ENCODE measurements around the gene ATP6V0D1.
"Not testable (repeated sequence)": the region's sequence is repeated elsewhere in the genome, so short reads cannot be mapped to it uniquely, and the experiment has no call there.

Gene ATP6V0D1

DNA sequence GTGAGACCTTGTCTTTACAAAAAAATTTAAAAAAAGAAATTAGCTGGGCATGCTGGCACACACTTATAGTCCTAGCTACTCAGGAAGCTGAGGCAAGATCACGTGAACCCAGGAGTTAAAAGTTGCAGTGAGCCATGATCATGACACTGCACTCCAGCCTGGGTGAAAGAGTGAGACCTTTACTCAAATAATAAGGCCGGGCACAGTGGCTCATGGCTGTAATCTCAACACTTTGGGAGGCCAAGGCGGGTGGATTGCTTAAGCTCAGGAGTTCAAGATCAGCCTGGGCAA is 36.1 kb upstream of the ATP6V0D1 start:
- TF ChIP-seq, protein P1, sequence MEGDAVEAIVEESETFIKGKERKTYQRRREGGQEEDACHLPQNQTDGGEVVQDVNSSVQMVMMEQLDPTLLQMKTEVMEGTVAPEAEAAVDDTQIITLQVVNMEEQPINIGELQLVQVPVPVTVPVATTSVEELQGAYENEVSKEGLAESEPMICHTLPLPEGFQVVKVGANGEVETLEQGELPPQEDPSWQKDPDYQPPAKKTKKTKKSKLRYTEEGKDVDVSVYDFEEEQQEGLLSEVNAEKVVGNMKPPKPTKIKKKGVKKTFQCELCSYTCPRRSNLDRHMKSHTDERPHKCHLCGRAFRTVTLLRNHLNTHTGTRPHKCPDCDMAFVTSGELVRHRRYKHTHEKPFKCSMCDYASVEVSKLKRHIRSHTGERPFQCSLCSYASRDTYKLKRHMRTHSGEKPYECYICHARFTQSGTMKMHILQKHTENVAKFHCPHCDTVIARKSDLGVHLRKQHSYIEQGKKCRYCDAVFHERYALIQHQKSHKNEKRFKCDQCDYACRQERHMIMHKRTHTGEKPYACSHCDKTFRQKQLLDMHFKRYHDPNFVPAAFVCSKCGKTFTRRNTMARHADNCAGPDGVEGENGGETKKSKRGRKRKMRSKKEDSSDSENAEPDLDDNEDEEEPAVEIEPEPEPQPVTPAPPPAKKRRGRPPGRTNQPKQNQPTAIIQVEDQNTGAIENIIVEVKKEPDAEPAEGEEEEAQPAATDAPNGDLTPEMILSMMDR (IDR thresholded peaks at IDR 0.05; ENCODE audit: extremely low read depth, insufficient read depth, missing control alignments) = no peak
- no peak for DNase-seq (ENCODE audit: low spot score)
- in situ Hi-C loops (cut with MboI; ENCODE audit: low pct_unique_long_range_greater_than_20kb, low sequenced_read_pairs, unreplicated experiment) = no loop called here

DNA sequence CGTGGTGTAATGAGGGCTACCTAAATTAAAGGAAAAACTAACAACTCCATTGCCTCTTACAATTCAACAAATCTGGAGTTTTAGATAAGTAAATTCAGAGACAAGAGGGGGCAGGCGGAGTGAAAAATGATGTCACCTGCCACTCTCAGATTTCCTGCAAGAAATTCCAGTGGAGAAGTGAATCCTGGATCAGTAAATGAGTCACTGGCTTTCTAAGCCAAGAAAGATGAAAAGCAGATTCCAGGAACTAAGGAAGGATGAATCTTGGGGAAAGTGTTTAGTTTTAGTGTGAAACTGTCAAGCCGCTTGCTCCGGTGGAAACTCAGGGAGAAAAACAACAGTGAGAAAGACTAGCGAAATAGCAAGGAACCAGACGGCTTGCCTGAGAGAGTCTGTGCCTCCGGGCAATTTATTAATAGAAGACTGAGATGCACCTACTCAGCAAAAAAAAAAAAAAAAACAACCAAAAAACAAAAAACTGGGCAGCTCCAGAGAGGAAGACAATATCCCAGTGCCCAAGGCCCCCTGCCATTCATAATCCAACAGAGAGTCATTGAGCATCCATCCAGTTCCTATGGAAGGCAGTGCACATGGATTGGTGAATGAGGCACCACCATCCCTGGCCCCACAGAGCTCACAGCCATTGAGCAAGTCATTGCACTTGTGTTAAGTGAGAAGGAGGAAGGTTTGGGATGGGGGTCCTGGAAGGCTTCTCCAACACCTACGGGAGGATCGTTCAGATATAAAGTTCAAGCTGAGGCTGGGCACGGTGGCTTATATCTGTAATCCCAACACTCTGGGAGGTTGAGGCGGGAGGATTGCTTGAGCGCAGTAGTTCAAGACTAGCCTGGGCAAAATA is 35.6 kb upstream of the ATP6V0D1 start:
- in situ Hi-C loops (cut with MboI; ENCODE audit: low pct_unique_long_range_greater_than_20kb, low sequenced_read_pairs, unreplicated experiment) = no loop called here
- TF ChIP-seq, protein P1 (IDR thresholded peaks at IDR 0.05; ENCODE audit: extremely low read depth, insufficient read depth, missing control alignments) = no peak
- DNase-seq (ENCODE audit: low spot score) = no peak

DNA sequence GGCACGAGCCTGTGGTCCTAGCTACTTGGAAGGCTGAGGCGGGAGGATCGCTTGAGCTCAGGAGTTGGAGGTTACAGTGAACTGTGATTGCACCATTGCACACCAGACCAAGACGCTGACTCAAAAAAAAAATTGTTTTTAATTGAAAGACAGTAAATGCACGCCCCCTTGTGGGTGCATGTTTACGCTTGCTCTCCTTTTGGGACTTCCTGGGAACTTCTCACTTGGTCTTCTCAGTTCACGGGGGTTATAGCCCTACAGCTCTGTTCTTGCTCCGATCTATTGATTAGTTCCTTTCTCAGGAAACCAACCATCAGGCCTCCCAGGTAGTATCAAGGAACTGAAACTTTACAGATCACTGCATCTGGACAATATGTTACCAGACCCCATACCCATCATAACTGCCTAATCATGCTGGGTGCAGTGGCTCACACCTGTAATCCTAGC is 33.4 kb upstream of the ATP6V0D1 start:
- in situ Hi-C loops (cut with MboI; ENCODE audit: low pct_unique_long_range_greater_than_20kb, low sequenced_read_pairs, unreplicated experiment) = no loop called here
- peak; percentile 70 for DNase-seq (ENCODE audit: low spot score)

DNA sequence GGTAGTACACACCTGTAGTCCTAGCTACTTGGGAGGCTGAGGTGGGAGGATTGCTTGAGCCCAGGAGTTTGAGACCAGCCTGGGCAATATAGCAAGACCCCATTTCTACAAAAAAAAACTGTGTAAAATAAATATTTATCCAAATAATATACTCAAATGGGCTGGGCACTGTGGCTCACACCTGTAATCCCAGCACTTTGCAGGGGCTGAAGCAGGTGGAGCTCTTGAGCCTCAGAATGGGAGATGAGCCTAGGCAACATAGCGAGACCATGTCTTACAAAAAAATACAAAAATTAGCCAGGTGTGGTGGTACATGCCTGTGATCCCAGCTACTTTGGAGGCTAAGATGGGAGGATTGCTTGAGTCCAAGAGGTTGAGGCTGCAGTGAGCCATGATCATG is 32.9 kb upstream of the ATP6V0D1 start:
- DNase-seq (ENCODE audit: low spot score); in situ Hi-C loops (cut with MboI; ENCODE audit: low pct_unique_long_range_greater_than_20kb, low sequenced_read_pairs, unreplicated experiment): not testable (repeated sequence)
- TF ChIP-seq, protein P1 (IDR thresholded peaks at IDR 0.05; ENCODE audit: extremely low read depth, insufficient read depth, missing control alignments) = peak; percentile 7

More for the DNA sequence above, 33.4 kb upstream of the ATP6V0D1 start:
- TF ChIP-seq, protein P1 (IDR thresholded peaks at IDR 0.05; ENCODE audit: extremely low read depth, insufficient read depth, missing control alignments) = peak; percentile 77

DNA sequence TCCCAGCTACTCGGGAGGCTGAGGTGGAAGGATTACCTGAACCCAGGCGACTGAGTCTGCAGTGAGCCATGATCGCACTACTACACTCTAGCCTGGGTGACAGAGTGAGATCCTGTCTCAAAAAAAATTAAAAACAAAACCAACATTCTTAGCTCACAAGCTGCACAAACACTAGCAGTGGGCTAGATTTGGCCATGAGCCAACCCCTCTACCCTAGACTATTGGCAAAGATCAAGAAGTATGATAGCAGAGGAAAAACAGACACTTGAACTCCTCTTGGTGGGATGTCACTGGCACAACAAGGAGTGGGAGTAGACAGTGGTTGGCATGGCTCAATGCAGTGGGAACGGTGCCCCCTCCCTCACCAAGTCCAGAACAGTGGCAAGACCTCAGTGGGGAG is 28.1 kb upstream of the ATP6V0D1 start:
- TF ChIP-seq, protein P1 (IDR thresholded peaks at IDR 0.05; ENCODE audit: extremely low read depth, insufficient read depth, missing control alignments) = no peak
- in situ Hi-C loops (cut with MboI; ENCODE audit: low pct_unique_long_range_greater_than_20kb, low sequenced_read_pairs, unreplicated experiment) = no loop called here
- DNase-seq (ENCODE audit: low spot score) = no peak

DNA sequence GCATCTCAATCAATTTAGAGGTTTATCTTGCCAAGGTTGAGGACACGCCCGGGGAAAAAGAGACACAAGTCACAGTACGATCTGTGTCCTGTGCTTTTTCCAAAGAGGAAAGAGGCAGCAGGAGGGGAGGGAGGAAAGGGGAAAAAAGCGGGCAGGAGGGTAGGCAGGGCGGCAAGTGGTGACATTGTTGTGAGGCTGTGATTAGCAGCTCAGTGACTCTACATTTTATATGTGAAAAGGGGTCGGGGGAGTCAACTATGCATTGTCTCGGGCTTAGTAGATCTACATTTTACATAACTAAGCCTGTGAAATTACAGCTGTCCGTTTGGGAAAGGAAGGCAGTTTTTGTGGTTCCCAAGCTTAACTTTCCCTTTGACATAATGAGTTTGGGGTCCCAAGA is 25.5 kb upstream of the ATP6V0D1 start:
- DNase-seq (ENCODE audit: low spot score) = no peak
- in situ Hi-C loops (cut with MboI; ENCODE audit: low pct_unique_long_range_greater_than_20kb, low sequenced_read_pairs, unreplicated experiment) = no loop called here
- TF ChIP-seq, protein P1 (IDR thresholded peaks at IDR 0.05; ENCODE audit: extremely low read depth, insufficient read depth, missing control alignments) = no peak

Measured in GM13977 (cell line).